Heart left ventricle (tissue), 13 donors: ENCODE data around the gene EML1.

Experiments used
- CTCF ChIP-seq, 12 donors: fragments of 200-600 bp; sonication (generic) in 4 of 12; IDR thresholded peaks; one replicate each; pipeline versions ENCODE4 v1.5.0 to v1.8.0; 2018 to 2022; ENCODE audit warnings: antibody characterized with exemption in 12 of 12, mild to moderate bottlenecking in 5 of 12
- POLR2A ChIP-seq, 2 donors: fragments of 450-650 bp; IDR thresholded peaks; one replicate each; pipeline ENCODE4 v1.6.1; 2017; ENCODE audit warnings: antibody characterized with exemption in 2 of 2, mild to moderate bottlenecking in 2 of 2, moderate library complexity in 2 of 2
- donor health status: ischemic (EF 13 %, LVEDD 7.1; RV severe dilation, severe dysfunction).
- donor health status: DM: no; HTN: yes; CAD: no.
- donor health status: DM: no; HTN: no; CAD: no.
- donor health status: ischemic (EF 25% LVEDD 6.9; RV normal size, moderate dysfunction).
- donor health status: ischemic (EF 25% LVEDD 5.7; RV mildly dilated, moderate dysfunction).
- donor health status: ischemic (EF 35%, LVEDD 5.7; RV mildly dilated, moderate dysfunction).
- donor health status: nonischemic (EF 11% LVEDD 7.7; RV severe dilation, severe dysfunction).
- donor health status: DM: yes; HTN: yes; CAD: no.
- donor health status: PGD.
- donor health status: ischemic (EF 29% LVEDD 5.4; RV normal size, mild dysfunction).
- donor health status: nonischemic (EF 23%, LVEDD 6.1; RV moderate dilation, normal function).

- TF ChIP-seq CTCF (IDR thresholded peaks at IDR 0.05) (no peak), POLR2A (IDR thresholded peaks at IDR 0.05) (no peak)
These were observed 157.0 kb downstream of the EML1 start for GRCh38 chr14:99950181-99950580.
